Measurements from ENCODE around the gene DVL3.

DNA sequence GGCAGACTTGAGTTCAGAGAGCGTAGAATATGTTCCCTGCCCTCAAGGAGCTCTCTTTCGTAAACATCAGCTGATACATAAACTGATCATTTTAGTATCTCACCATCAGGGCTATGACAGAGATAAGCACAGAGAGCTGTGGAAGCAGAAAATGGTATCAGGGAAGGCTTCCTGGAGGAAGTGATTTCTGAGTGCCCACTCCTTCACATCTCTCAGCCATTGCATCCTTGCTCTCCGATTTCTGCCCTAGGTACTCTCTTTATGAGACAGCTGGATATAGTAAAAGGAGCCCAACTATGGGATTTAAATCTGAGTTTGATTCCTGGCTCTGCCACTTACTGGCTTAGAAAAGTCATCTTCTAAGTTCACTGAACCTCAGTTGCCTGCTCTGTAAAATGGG lies 10.4 kb downstream of the DVL3 start:
- TF ChIP-seq, protein P1, sequence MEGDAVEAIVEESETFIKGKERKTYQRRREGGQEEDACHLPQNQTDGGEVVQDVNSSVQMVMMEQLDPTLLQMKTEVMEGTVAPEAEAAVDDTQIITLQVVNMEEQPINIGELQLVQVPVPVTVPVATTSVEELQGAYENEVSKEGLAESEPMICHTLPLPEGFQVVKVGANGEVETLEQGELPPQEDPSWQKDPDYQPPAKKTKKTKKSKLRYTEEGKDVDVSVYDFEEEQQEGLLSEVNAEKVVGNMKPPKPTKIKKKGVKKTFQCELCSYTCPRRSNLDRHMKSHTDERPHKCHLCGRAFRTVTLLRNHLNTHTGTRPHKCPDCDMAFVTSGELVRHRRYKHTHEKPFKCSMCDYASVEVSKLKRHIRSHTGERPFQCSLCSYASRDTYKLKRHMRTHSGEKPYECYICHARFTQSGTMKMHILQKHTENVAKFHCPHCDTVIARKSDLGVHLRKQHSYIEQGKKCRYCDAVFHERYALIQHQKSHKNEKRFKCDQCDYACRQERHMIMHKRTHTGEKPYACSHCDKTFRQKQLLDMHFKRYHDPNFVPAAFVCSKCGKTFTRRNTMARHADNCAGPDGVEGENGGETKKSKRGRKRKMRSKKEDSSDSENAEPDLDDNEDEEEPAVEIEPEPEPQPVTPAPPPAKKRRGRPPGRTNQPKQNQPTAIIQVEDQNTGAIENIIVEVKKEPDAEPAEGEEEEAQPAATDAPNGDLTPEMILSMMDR (IDR thresholded peaks at IDR 0.05 in 8 of 11, conservative IDR thresholded peaks at IDR 0.05 in 3 of 11): no peak
- no peak for TF ChIP-seq POLR2A (IDR thresholded peaks at IDR 0.05)
- TF ChIP-seq POLR2AphosphoS5 (IDR thresholded peaks at IDR 0.05): no peak

Measured in spleen (tissue), 7 donors.